ENCODE data around the gene TPM3.

The TPM3 gene

DNA sequence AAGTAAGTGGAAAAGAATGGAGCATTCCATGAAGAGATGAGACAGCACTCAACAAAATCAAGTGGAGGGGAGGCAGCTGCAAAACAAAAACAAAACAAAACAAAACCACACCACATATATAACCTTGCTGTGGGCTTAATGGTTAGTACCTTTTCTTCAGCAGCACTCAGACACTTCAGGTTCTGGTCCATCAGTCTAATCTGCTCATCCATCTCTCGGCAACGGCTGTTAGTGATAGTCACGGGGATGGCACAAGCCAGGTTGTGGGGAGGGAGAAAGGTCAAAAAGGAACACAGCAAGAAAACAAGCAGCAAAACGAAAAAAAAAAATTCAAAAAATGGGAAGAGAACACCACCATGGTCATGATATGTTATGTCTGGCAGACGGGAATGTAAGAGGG, 20.0 kb downstream of the TPM3 start:
- H3K36me3 ChIP-seq (replicated peaks): peaks cover 82% of the 10 kb centered on the region
- DNase-seq: no peak
- TF ChIP-seq, protein P1, sequence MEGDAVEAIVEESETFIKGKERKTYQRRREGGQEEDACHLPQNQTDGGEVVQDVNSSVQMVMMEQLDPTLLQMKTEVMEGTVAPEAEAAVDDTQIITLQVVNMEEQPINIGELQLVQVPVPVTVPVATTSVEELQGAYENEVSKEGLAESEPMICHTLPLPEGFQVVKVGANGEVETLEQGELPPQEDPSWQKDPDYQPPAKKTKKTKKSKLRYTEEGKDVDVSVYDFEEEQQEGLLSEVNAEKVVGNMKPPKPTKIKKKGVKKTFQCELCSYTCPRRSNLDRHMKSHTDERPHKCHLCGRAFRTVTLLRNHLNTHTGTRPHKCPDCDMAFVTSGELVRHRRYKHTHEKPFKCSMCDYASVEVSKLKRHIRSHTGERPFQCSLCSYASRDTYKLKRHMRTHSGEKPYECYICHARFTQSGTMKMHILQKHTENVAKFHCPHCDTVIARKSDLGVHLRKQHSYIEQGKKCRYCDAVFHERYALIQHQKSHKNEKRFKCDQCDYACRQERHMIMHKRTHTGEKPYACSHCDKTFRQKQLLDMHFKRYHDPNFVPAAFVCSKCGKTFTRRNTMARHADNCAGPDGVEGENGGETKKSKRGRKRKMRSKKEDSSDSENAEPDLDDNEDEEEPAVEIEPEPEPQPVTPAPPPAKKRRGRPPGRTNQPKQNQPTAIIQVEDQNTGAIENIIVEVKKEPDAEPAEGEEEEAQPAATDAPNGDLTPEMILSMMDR (IDR thresholded peaks at IDR 0.05; ENCODE audit: low read depth, low read length, missing control alignments): no peak
- in situ Hi-C loops (cut with HindIII; ENCODE audit: low pct_ligation_motif_present, low sequenced_read_pairs): no loop called here
- no peak overlapping the region for H3K27ac ChIP-seq
- H3K4me3 ChIP-seq (ENCODE audit: low read depth, low read length): no peak overlapping the region
- no peaks in the 10 kb centered on the region for H3K27me3 ChIP-seq (replicated peaks)

DNA sequence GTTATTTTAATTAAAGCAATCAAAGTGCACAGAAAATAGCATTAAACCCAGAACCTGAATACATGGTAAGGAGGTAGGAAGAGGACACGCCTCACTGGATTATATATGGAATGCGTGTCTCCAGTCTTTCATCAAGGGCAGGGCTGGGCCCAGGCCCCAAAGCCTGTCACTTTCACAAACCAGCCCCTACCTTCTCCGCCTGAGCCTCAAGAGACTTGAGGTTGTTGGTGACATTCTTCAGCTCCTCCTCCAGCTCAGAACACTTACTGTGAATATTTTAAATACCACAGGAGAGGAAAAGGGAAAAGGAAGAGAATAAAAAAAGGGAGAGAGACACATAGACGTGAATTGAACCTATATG, 20.7 kb downstream of the TPM3 start:
- H3K36me3 ChIP-seq (replicated peaks): peaks cover 89% of the 10 kb centered on the region
- DNase-seq: no peak
- in situ Hi-C loops (cut with HindIII; ENCODE audit: low pct_ligation_motif_present, low sequenced_read_pairs): no loop called here
- no peak overlapping the region for H3K4me3 ChIP-seq (ENCODE audit: low read depth, low read length)
- TF ChIP-seq, protein P1 (IDR thresholded peaks at IDR 0.05; ENCODE audit: low read depth, low read length, missing control alignments): no peak
- no peaks in the 10 kb centered on the region for H3K27me3 ChIP-seq (replicated peaks)
- H3K27ac ChIP-seq: no peak overlapping the region

DNA sequence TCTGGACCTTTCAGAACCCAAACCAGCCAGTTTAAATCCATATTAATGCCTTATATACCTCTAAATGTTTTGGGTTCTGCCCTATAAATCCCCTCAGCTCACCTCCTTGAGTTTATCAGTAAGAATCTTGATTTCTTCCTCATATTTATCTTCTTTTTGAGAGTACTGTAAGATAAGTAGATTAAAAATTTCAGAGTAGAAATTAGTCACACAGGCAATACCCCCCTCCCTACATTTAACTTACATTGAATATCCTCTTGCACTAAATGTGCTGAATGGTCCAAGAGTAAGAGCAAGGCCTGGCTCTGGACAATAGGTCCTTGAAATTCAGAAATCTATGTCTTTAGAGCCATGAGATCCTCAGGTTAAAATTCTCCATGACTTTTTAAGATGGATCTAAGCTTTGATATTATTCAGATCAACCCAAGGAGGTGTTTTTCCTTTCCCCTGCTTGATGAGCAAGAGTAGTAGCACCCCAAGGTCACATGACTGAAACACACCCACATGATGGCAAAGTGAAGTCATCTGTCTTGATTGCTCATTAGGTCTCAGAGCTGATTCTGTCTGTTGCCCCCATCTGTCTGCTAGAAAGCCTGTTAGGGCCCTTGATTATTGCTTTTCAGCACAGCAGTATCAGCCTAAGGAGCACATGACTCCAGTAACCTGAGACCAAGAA, 21.2 kb downstream of the TPM3 start:
- DNase-seq: no peak
- H3K27me3 ChIP-seq (replicated peaks): no peaks in the 10 kb centered on the region
- H3K36me3 ChIP-seq (replicated peaks): peaks cover 90% of the 10 kb centered on the region
- TF ChIP-seq, protein P1 (IDR thresholded peaks at IDR 0.05; ENCODE audit: low read depth, low read length, missing control alignments): no peak
- no peak overlapping the region for H3K4me3 ChIP-seq (ENCODE audit: low read depth, low read length)
- in situ Hi-C loops (cut with HindIII; ENCODE audit: low pct_ligation_motif_present, low sequenced_read_pairs): no loop called here
- no peak overlapping the region for H3K27ac ChIP-seq

DNA sequence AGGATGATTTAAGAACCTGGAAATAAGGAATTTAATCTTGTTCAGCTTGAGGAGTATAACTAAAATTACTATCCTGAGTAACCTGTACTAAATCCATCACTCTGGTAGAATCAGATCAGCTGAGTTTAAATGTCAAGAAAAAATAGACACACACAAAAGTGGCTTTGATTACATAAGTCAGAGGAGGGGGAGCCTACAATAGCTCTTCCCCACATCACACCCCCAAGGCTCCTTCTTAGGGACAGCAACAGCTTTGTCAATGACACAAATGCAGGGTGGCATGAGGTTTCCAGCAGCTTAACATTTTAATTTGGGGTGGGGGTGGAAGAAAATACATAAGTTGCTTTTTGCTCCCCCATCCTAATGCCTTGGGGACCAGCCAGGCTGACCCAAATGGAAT, 24.4 kb downstream of the TPM3 start:
- H3K27ac ChIP-seq: no peak overlapping the region
- in situ Hi-C loops (cut with HindIII; ENCODE audit: low pct_ligation_motif_present, low sequenced_read_pairs): no loop called here

DNA sequence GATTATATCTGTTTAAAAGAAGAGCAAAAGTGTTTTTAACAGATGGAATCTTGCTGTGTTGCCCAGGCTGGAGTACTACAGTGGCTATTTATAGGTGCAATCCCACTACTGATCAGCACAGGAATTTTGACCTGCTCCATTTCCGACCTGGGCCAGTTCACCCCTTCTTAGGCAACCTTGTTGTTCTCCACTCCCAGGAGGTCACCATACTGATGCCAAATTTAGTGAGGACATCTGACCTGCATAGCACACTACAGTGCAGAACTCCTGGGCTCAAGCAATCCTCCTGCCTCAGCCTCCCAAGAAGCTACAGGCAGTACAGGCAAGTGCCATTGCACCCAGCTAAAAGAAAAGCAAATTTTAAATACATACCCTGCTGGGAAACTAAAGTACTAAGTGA, 25.7 kb downstream of the TPM3 start:
- Histone ChIP-seq H3K36me3 (replicated peaks) (peaks cover 94% of the 10 kb centered on the region), H3K27me3 (replicated peaks) (no peaks in the 10 kb centered on the region), H3K4me3 (ENCODE audit: low read depth, low read length) (no peak overlapping the region), H3K27ac (no peak overlapping the region)
- no peak for DNase-seq
- TF ChIP-seq, protein P1 (IDR thresholded peaks at IDR 0.05; ENCODE audit: low read depth, low read length, missing control alignments): no peak
- in situ Hi-C loops (cut with HindIII; ENCODE audit: low pct_ligation_motif_present, low sequenced_read_pairs): no loop called here

More for the DNA sequence above, 24.4 kb downstream of the TPM3 start:
- H3K4me3 ChIP-seq (ENCODE audit: low read depth, low read length): no peak overlapping the region
- no peaks in the 10 kb centered on the region for H3K27me3 ChIP-seq (replicated peaks)
- TF ChIP-seq, protein P1 (IDR thresholded peaks at IDR 0.05; ENCODE audit: low read depth, low read length, missing control alignments): no peak
- H3K36me3 ChIP-seq (replicated peaks): peaks cover 97% of the 10 kb centered on the region
- no peak for DNase-seq

DNA sequence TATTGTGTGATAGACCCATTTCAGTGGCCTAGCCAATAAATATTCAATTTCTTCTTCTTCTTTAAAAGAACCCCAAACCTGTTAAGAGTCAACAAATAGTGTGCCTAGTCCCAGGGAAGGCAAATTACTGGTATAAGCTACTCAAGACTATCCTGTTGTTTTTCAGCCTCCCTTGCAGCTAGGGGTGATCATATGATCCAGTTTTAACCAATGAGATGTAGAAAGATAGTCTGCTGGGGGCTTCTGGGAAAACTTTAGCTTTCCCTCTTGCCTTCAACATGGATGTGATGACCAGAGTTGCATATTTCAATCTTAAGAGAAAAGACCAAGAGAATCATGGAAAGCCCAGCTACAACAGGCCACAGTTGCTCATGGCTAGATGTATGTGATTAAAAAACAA, 32.3 kb downstream of the TPM3 start:
- Histone ChIP-seq H3K36me3 (replicated peaks) (peaks cover 89% of the 10 kb centered on the region), H3K4me3 (ENCODE audit: low read depth, low read length) (no peak overlapping the region), H3K27ac (no peak overlapping the region), H3K27me3 (replicated peaks) (no peaks in the 10 kb centered on the region)
- TF ChIP-seq, protein P1 (IDR thresholded peaks at IDR 0.05; ENCODE audit: low read depth, low read length, missing control alignments): no peak
- in situ Hi-C loops (cut with HindIII; ENCODE audit: low pct_ligation_motif_present, low sequenced_read_pairs): no loop called here
- no peak for DNase-seq
